Fibroblast of villous mesenchyme (primary cell): Measurements from ENCODE around the gene CRYZL1. TPM values are rescaled to one million over a fixed set of nuclear protein-coding genes. Genes with fewer than 3 reads are reported as not detected.
A peak's percentile ranks its signal among the peaks of the same experiment; 100 is the strongest.

Source experiments
- DNase-seq: peaks from one replicate; pipeline ENCODE4 v3.0.0-alpha.2; 2010; ENCODE audit warnings: low read depth
- H3K4me3 ChIP-seq: 2 replicates; pipeline ENCODE4 v1.5.1; 2011; ENCODE audit warnings: low read depth, mild to moderate bottlenecking, low read length
- total RNA-seq: library from RNA; depleted of rRNA; stranded (reverse); fragments of >200 nt; gene quantifications from 2 replicates; pipeline ENCODE4 v1.2.3, GENCODE V29; 2012
- TF ChIP-seq, protein P1 (sequence below): IDR thresholded peaks from 2 replicates; pipeline ENCODE4 v1.5.1; 2012; ENCODE audit warnings: low read depth, mild to moderate bottlenecking, low read length; ENCODE audit not compliant: insufficient read depth

The CRYZL1 gene
- total RNA-seq, 1 donor, result 28.1 TPM

GRCh38 chr21:33550772-33551660, 90.5 kb downstream of the CRYZL1 start:
- TF ChIP-seq, protein P1, sequence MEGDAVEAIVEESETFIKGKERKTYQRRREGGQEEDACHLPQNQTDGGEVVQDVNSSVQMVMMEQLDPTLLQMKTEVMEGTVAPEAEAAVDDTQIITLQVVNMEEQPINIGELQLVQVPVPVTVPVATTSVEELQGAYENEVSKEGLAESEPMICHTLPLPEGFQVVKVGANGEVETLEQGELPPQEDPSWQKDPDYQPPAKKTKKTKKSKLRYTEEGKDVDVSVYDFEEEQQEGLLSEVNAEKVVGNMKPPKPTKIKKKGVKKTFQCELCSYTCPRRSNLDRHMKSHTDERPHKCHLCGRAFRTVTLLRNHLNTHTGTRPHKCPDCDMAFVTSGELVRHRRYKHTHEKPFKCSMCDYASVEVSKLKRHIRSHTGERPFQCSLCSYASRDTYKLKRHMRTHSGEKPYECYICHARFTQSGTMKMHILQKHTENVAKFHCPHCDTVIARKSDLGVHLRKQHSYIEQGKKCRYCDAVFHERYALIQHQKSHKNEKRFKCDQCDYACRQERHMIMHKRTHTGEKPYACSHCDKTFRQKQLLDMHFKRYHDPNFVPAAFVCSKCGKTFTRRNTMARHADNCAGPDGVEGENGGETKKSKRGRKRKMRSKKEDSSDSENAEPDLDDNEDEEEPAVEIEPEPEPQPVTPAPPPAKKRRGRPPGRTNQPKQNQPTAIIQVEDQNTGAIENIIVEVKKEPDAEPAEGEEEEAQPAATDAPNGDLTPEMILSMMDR, result no peak
- no peak overlapping the region for H3K4me3 ChIP-seq
- DNase-seq, result no peak

GRCh38 chr21:33549848-33550771, 91.4 kb downstream of the CRYZL1 start:
- no peak for DNase-seq
- TF ChIP-seq, protein P1, result no peak
- no peak overlapping the region for H3K4me3 ChIP-seq

GRCh38 chr21:33546086-33546485, 95.5 kb downstream of the CRYZL1 start:
- no peak overlapping the region for H3K4me3 ChIP-seq
- DNase-seq, result no peak
- TF ChIP-seq, protein P1, result no peak

DNA sequence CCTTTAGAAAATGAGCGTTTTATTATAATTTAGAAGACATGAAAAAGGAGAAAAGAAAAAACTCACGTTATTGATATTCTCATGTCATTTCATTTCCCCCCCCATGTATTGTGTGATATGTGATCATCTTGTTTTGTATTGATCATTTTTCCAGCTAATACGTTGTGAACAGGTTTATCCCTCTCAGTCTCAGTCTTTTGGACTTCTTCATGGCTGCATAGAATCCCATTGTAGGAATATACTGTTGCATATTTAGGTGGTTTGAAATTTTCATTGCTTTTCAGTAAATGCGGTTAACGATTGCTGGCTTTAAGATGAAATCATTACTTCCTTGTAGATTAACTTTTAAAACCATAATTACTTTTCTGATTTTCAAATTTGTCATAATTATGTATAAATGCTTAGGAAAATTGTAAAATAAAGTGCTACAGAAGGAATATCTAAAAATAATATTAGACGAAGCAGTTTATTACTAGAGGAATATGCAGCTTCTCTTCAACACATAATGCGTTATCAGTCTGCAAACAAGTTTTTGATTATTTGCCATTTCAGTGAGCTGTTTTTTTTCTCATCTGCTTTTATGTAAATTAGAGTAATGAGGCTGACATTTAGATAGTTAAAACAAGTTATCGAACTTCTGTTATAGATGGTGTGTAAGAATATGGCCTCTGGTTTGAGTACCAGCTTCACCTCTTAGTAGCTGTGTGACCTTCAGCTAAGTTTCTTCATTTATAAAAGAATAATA, 96.9 kb downstream of the CRYZL1 start:
- DNase-seq, result no peak
- TF ChIP-seq, protein P1, result no peak
- peak overlapping the region; percentile 77 for H3K4me3 ChIP-seq

DNA sequence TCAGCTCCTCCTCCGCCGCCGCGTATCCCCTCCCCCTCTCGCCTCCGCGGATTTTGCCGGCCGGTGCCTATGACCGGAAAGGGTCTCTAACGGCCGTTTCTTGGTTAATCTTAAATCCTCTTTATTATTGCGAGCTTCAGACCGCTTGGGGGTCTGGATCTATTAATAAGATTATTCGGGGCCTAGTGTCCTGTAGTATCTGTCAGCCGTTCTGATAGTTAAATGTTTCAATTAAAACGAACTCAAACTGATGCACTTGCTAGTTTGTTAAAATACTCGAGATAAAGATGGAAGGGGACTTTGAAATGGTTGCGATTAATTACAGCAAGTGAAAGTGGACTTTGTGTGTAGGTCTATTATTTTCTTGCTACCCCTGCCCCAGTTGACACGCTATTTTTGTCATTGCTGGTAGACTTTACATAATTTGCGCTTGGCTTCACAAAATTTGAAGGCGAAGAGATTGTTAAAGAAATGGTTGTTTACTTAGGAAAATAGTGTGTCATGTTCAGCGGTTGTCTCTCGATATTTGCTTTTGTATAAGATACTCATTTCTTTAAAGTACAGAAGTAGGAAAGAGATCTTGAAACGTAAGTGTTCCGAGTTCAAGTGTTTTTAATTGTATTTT, 97.9 kb downstream of the CRYZL1 start:
- DNase-seq, result no peak
- TF ChIP-seq, protein P1, result no peak
- peak overlapping the region; percentile 77 for H3K4me3 ChIP-seq
